NCI-H2196 (cell line): Measurements from ENCODE around the gene SPDYE18.
"Not testable (repeated sequence)": the region's sequence is repeated elsewhere in the genome, so short reads cannot be mapped to it uniquely, and the experiment has no call there.

Experiments used
- DNase-seq: peaks from one replicate; lab custom pipeline; 2025; ENCODE audit not compliant: unreplicated experiment; lab: John Stamatoyannopoulos, UW

SPDYE18 gene

GRCh38 chr7:77006127-77007110 lies 55.9 kb downstream of the SPDYE18 start:
- DNase-seq: not testable (repeated sequence)

- not testable (repeated sequence) for DNase-seq
Observed at GRCh38 chr7:77005461-77006057, 56.8 kb downstream of the SPDYE18 start.

GRCh38 chr7:77004151-77004550 lies 58.2 kb downstream of the SPDYE18 start:
- not testable (repeated sequence) for DNase-seq

- DNase-seq: not testable (repeated sequence)
Observed at GRCh38 chr7:77003241-77003640, 59.1 kb downstream of the SPDYE18 start.

- DNase-seq: not testable (repeated sequence)
Observed at GRCh38 chr7:77002678-77003233, 59.6 kb downstream of the SPDYE18 start.

GRCh38 chr7:77002104-77002503 lies 60.3 kb downstream of the SPDYE18 start:
- not testable (repeated sequence) for DNase-seq
